ENCODE results near the gene TMEM59L. TPM values are rescaled to one million over a fixed set of nuclear protein-coding genes. Genes with fewer than 3 reads are reported as not detected.
A peak's percentile ranks its signal among the peaks of the same experiment; 100 is the strongest.

Gene TMEM59L
- total and polyA plus RNA-seq, 11 donors: 0.50 to 5.1 (median 1.1) TPM

GRCh38 chr19:18620311-18620710, 7.6 kb downstream of the TMEM59L start:
- intact Hi-C loops (cut with DNase I): no loop called here
- no peak for ATAC-seq
- Histone ChIP-seq H3K27ac (no peak overlapping the region), H3K27me3 (peaks cover 0 to 11% (median 0%) of the 10 kb centered on the region in 9 donors), H3K4me1 (no peaks in the 10 kb centered on the region), H3K9me3 (no peaks in the 10 kb centered on the region), H3K4me3 (no peak overlapping the region), H3K36me3 (no peaks in the 10 kb centered on the region)
- 86 to 90% (median 89%) methylated on average over 10 of the region's 10 CpGs for WGBS, 4 donors
- DNase-seq: no peak
- TF ChIP-seq CTCF (IDR thresholded peaks at IDR 0.05): no peak
- no peak for TF ChIP-seq POLR2A (IDR thresholded peaks at IDR 0.05)

GRCh38 chr19:18620902-18621301, 8.2 kb downstream of the TMEM59L start:
- Histone ChIP-seq H3K9me3 (no peaks in the 10 kb centered on the region), H3K27ac (no peak overlapping the region), H3K4me3 (no peak overlapping the region), H3K36me3 (no peaks in the 10 kb centered on the region), H3K27me3 (peaks cover 0 to 8% (median 0%) of the 10 kb centered on the region in 9 donors), H3K4me1 (no peaks in the 10 kb centered on the region)
- no peak for TF ChIP-seq POLR2A (IDR thresholded peaks at IDR 0.05)
- WGBS, 4 donors: 84 to 97% (median 86%) methylated on average over 5 to 7 of the region's 7 CpGs
- ATAC-seq: no peak
- DNase-seq: no peak
- intact Hi-C loops (cut with DNase I): no loop called here

GRCh38 chr19:18626906-18627305, 14.2 kb downstream of the TMEM59L start:
- no peak for TF ChIP-seq POLR2A (IDR thresholded peaks at IDR 0.05)
- no peak for TF ChIP-seq CTCF (IDR thresholded peaks at IDR 0.05)
- intact Hi-C loops (cut with DNase I): no loop called here

GRCh38 chr19:18629166-18630088, 16.8 kb downstream of the TMEM59L start:
- H3K4me1 ChIP-seq: no peaks in the 10 kb centered on the region
- intact Hi-C loops (cut with DNase I): no loop called here
- TF ChIP-seq CTCF (IDR thresholded peaks at IDR 0.05) (no peak), POLR2A (IDR thresholded peaks at IDR 0.05) (no peak)
- WGBS, 4 donors: 60 to 67% (median 65%) methylated on average over 15 of the region's 15 CpGs
- no peak overlapping the region for H3K4me3 ChIP-seq
- H3K27ac ChIP-seq: peak overlapping the region in 1 of 12 donors; percentile 4
- DNase-seq: peak in 1 of 5 donors; percentile 64
- no peaks in the 10 kb centered on the region for H3K27me3 ChIP-seq
- H3K9me3 ChIP-seq: no peaks in the 10 kb centered on the region
- peak; percentile 52 to 93 (median 76) for ATAC-seq
- no peaks in the 10 kb centered on the region for H3K36me3 ChIP-seq

More at GRCh38 chr19:18626906-18627305, 14.2 kb downstream of the TMEM59L start:
- no peaks in the 10 kb centered on the region for H3K9me3 ChIP-seq
- H3K4me1 ChIP-seq: no peaks in the 10 kb centered on the region
- ATAC-seq: no peak
- DNase-seq: no peak
- no peak overlapping the region for H3K27ac ChIP-seq
- H3K27me3 ChIP-seq: no peaks in the 10 kb centered on the region
- no peaks in the 10 kb centered on the region for H3K36me3 ChIP-seq
- no peak overlapping the region for H3K4me3 ChIP-seq
- 67 to 83% (median 69%) methylated on average over 2 of the region's 2 CpGs for WGBS, 4 donors

Data from heart left ventricle (tissue), 16 donors.